H9 (cell line): ENCODE measurements around the gene KMT2D. TPM values are rescaled to one million over a fixed set of nuclear protein-coding genes. Genes with fewer than 3 reads are reported as not detected.

Experiments used
- DNase-seq: peaks from one replicate; pipeline ENCODE4 v3.0.0-alpha.2; 2017
- H2AFZ ChIP-seq: one replicate; pipeline ENCODE4 v1.6.1; 2013; ENCODE audit warnings: mild to moderate bottlenecking, low read length, control low read depth, moderate library complexity
- H2AK5ac ChIP-seq: 2 replicates; pipeline ENCODE4 v1.6.1; 2013; ENCODE audit warnings: low read length, control low read depth, mixed read lengths; ENCODE audit not compliant: insufficient read length
- H2BK120ac ChIP-seq: one replicate; pipeline ENCODE4 v1.6.1; 2013; ENCODE audit warnings: low read depth, mild to moderate bottlenecking, low read length, control low read depth, inconsistent platforms; ENCODE audit not compliant: poor library complexity, severe bottlenecking
- H2BK12ac ChIP-seq: 2 replicates; pipeline ENCODE4 v1.6.1; 2013; ENCODE audit warnings: low read length, control low read depth, mixed read lengths, low read depth; ENCODE audit not compliant: insufficient read length
- H2BK15ac ChIP-seq: 2 replicates; pipeline ENCODE4 v1.6.1; 2013; ENCODE audit warnings: low read depth, low read length, control low read depth
- H2BK20ac ChIP-seq: one replicate; pipeline ENCODE4 v1.6.1; 2013; ENCODE audit warnings: low read depth, mild to moderate bottlenecking, low read length, control low read depth, inconsistent platforms; ENCODE audit not compliant: poor library complexity, severe bottlenecking
- H2BK5ac ChIP-seq: 2 replicates; pipeline ENCODE4 v1.6.1; 2013; ENCODE audit warnings: low read length, control low read depth, mixed read lengths; ENCODE audit not compliant: insufficient read length
- H3K14ac ChIP-seq: 2 replicates; pipeline ENCODE4 v1.6.1; 2013; ENCODE audit warnings: low read length, control low read depth; ENCODE audit not compliant: insufficient read depth
- H3K18ac ChIP-seq: 2 replicates; pipeline ENCODE4 v1.6.1; 2013; ENCODE audit warnings: low read depth, mild to moderate bottlenecking, mixed read lengths, low read length, control low read depth; ENCODE audit not compliant: insufficient read length
- H3K23ac ChIP-seq: 2 replicates; pipeline ENCODE4 v1.6.1; 2013; ENCODE audit warnings: low read length, control low read depth, mixed read lengths, low read depth; ENCODE audit not compliant: insufficient read length
- H3K23me2 ChIP-seq: 2 replicates; pipeline ENCODE4 v1.6.1; 2013; ENCODE audit warnings: low read depth, mild to moderate bottlenecking, mixed read lengths, low read length, control low read depth; ENCODE audit not compliant: insufficient read length, poor library complexity, severe bottlenecking
- H3K27ac ChIP-seq: 2 replicates; pipeline ENCODE4 v1.5.1; 2013; ENCODE audit warnings: low read length, control low read depth, mixed read lengths, low read depth; ENCODE audit not compliant: insufficient read length
- H3K27me3 ChIP-seq: 2 replicates; pipeline ENCODE4 v1.6.1; 2013; ENCODE audit warnings: low read length, control low read depth, inconsistent platforms; ENCODE audit not compliant: insufficient read depth
- H3K4ac ChIP-seq: 2 replicates; pipeline ENCODE4 v1.6.1; 2013; ENCODE audit warnings: low read depth, mild to moderate bottlenecking, control low read depth, inconsistent platforms, low read length, moderate library complexity
- H3K4me1 ChIP-seq: 2 replicates; pipeline ENCODE4 v1.6.1; 2013; ENCODE audit warnings: low read length, control low read depth, inconsistent platforms; ENCODE audit not compliant: insufficient read depth
- H3K4me2 ChIP-seq: 2 replicates; pipeline ENCODE4 v1.6.1; 2013; ENCODE audit warnings: low read length, control low read depth, mixed read lengths; ENCODE audit not compliant: insufficient read length, insufficient read depth
- H3K56ac ChIP-seq: 2 replicates; pipeline ENCODE4 v1.6.1; 2013; ENCODE audit warnings: low read depth, mild to moderate bottlenecking, mixed read lengths, low read length, control low read depth; ENCODE audit not compliant: insufficient read length
- H3K79me1 ChIP-seq: 2 replicates; pipeline ENCODE4 v1.6.1; 2013; ENCODE audit warnings: low read depth, mild to moderate bottlenecking, moderate library complexity, low read length, control low read depth, inconsistent platforms; ENCODE audit not compliant: insufficient read depth, poor library complexity, severe bottlenecking
- H3K79me2 ChIP-seq: 2 replicates; pipeline ENCODE4 v1.6.1; 2013; ENCODE audit warnings: low read length, control low read depth, inconsistent platforms; ENCODE audit not compliant: insufficient read depth
- H3K9ac ChIP-seq: 2 replicates; pipeline ENCODE4 v1.6.1; 2013; ENCODE audit warnings: low read length, control low read depth, mixed read lengths; ENCODE audit not compliant: insufficient read length; ENCODE audit errors: extremely low read depth
- H3K9me3 ChIP-seq: one replicate; pipeline ENCODE4 v1.6.1; 2013; ENCODE audit warnings: low read depth, low read length, inconsistent platforms; ENCODE audit not compliant: control insufficient read depth
- H3T11ph ChIP-seq: one replicate; pipeline ENCODE4 v1.6.1; 2013; ENCODE audit warnings: mild to moderate bottlenecking, low read length, control low read depth, inconsistent platforms
- H4K20me1 ChIP-seq: one replicate; pipeline ENCODE4 v1.6.1; 2013; ENCODE audit not compliant: control insufficient read depth, insufficient read length, insufficient read depth
- H4K5ac ChIP-seq: 2 replicates; pipeline ENCODE4 v1.6.1; 2013; ENCODE audit warnings: low read depth, mild to moderate bottlenecking, mixed read lengths, low read length, control low read depth; ENCODE audit not compliant: insufficient read length
- H4K8ac ChIP-seq: replicated peaks from 2 replicates; pipeline ENCODE4 v1.6.1; 2013; ENCODE audit warnings: low read length, control low read depth, mixed read lengths, low read depth; ENCODE audit not compliant: insufficient read length
- H4K91ac ChIP-seq: 2 replicates; pipeline ENCODE4 v1.6.1; 2013; ENCODE audit warnings: low read depth, mild to moderate bottlenecking, moderate library complexity, mixed read lengths, low read length, control low read depth; ENCODE audit not compliant: insufficient read length
- H3K27ac Mint-ChIP-seq, 3 experiments: 2 replicates in 2 of 3; 3 replicates in 1 of 3; pipeline ENCODE4 v1.8.0; 2020 to 2021; ENCODE audit warnings: mixed read lengths in 3 of 3, mild to moderate bottlenecking in 1 of 3, moderate library complexity in 1 of 3
- H3K27me3 Mint-ChIP-seq: 2 replicates; pipeline ENCODE4 v1.8.0; 2021; ENCODE audit warnings: low read depth, mild to moderate bottlenecking, moderate library complexity, mixed read lengths
- H3K36me3 Mint-ChIP-seq, 3 experiments: 2 replicates in 2 of 3; 3 replicates in 1 of 3; pipeline ENCODE4 v1.8.0; 2020 to 2021; ENCODE audit warnings: low read depth in 3 of 3, mixed read lengths in 3 of 3; ENCODE audit not compliant: insufficient read depth in 1 of 3
- H3K4me1 Mint-ChIP-seq, 2 experiments: 2 replicates each; pipeline ENCODE4 v1.8.0; 2020; ENCODE audit warnings: mixed read lengths in 2 of 2
- H3K4me3 Mint-ChIP-seq, 2 experiments: 2 replicates in 1 of 2; 3 replicates in 1 of 2; pipeline ENCODE4 v1.8.0; 2020 to 2021; ENCODE audit warnings: mild to moderate bottlenecking in 2 of 2, mixed read lengths in 2 of 2, moderate library complexity in 1 of 2
- H3K9me3 Mint-ChIP-seq, 2 experiments: 2 replicates in 1 of 2; 3 replicates in 1 of 2; pipeline ENCODE4 v1.8.0; 2020; ENCODE audit warnings: mild to moderate bottlenecking in 2 of 2, mixed read lengths in 2 of 2, moderate library complexity in 1 of 2
- CTCF ChIP-seq: fragments of 200-600 bp; sonication (generic); conservative IDR thresholded peaks from 3 replicates; pipeline ENCODE4 v1.8.0; 2021; ENCODE audit warnings: antibody characterized with exemption, mild to moderate bottlenecking
- WGBS: extraction: QIAGEN DNeasy Blood & Tissue Kit; methylation state at CpG from one replicate; pipeline ENCODE4 v1.1.7; 2013; ENCODE audit warnings: missing lambda C conversion rate, low lambda C conversion rate, mixed read lengths; ENCODE audit not compliant: insufficient read length; ENCODE audit errors: extremely low coverage; 5-methylcytosine and 5-hydroxymethylcytosine counted together
- total RNA-seq: library from RNA; stranded (reverse); gene quantifications from 2 replicates; pipeline ENCODE4 v1.2.1, GENCODE V29; 2021

KMT2D gene
- total RNA-seq, 1 experiment from 2014 or later, result 93.7 TPM

- no peak overlapping the region for H4K5ac ChIP-seq
- Mint-ChIP-seq H3K27me3 (no peaks in the 10 kb centered on the region; the same call in 1 of the 2 replicates), H3K4me1 (peaks cover 15% of the 10 kb centered on the region in 2 experiments), H3K4me3 (peak overlapping the region; percentile 89 to 93), H3K36me3 (peaks cover 7 to 22% (median 20%) of the 10 kb centered on the region in 3 experiments), H3K27ac (peak overlapping the region; percentile 89 to 99 (median 97); a peak in 6 of 7 replicates), H3K9me3 (no peaks in the 10 kb centered on the region)
- H3K9me3 ChIP-seq, result no peaks in the 10 kb centered on the region
- H4K8ac ChIP-seq, result no peak overlapping the region
- H3T11ph ChIP-seq, result no peak overlapping the region
- H3K23ac ChIP-seq, result no peak overlapping the region
- no peak overlapping the region for H3K4ac ChIP-seq
- DNase-seq, result no peak
- H4K20me1 ChIP-seq, result no peaks in the 10 kb centered on the region
- peaks cover 9% of the 10 kb centered on the region for H3K23me2 ChIP-seq
- peak overlapping the region; percentile 78 for H3K4me2 ChIP-seq
- no peak overlapping the region for H4K91ac ChIP-seq
- H3K4me1 ChIP-seq, result no peaks in the 10 kb centered on the region
- no peak overlapping the region for H2BK120ac ChIP-seq
- no peak overlapping the region for H2BK20ac ChIP-seq
- H2BK12ac ChIP-seq, result no peak overlapping the region
- H2AFZ ChIP-seq, result no peak overlapping the region
- no CpG with 5 or more reads among the region's 8 CpGs for WGBS
- no peaks in the 10 kb centered on the region for H3K27me3 ChIP-seq
- no peak overlapping the region for H2BK15ac ChIP-seq
- no peak overlapping the region for H3K18ac ChIP-seq
- no peak overlapping the region for H3K56ac ChIP-seq
- no peak overlapping the region for H3K27ac ChIP-seq
- no peak overlapping the region for H2BK5ac ChIP-seq
- H3K79me2 ChIP-seq, result no peaks in the 10 kb centered on the region
- H2AK5ac ChIP-seq, result no peak overlapping the region
- peak overlapping the region; percentile 80; the same call in 1 of the 2 replicates for H3K14ac ChIP-seq
- H3K9ac ChIP-seq, result peak overlapping the region; percentile 82
- peaks cover 3% of the 10 kb centered on the region for H3K79me1 ChIP-seq
- TF ChIP-seq CTCF, result no peak
These were observed 42.7 kb downstream of the KMT2D start for GRCh38 chr12:49017891-49018260.
